ENCODE measurements around the gene KDM2B.
"Not testable (repeated sequence)": the region's sequence is repeated elsewhere in the genome, so short reads cannot be mapped to it uniquely, and the experiment has no call there.

The KDM2B gene

DNA sequence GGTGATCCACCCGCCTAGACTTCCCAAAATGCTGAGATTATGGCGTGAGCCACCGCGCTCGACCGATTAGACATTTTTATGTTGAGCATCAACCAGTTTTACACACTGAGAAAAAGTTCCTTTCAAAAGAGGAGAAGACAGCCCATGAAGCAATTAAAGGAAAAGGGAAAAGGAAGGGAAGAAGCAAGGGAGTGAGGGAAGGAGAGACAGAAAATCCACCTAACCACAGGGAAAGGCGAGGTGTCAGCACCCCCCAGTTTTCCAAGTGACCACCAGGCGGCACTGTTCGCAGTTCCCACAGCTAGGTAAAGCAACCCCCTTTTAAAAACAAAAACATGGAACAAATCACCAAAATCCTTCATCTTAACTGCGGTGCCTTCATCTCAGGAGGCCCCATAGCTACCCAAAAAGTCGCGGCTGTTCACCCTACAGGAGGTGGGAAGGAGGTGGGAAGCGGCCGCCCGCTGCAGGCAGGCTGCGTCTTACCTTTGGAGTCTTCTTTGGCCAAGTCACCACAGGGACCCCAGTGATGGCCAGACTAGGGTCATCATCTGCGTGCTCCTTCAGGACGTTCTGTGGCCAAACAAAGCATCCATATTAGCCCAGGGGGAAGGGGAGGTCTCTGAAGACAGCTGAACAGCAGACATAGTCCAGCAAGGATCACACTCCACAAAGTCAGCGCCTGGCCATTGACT lies 86.6 kb downstream of the KDM2B start:
- TF ChIP-seq, protein P1, sequence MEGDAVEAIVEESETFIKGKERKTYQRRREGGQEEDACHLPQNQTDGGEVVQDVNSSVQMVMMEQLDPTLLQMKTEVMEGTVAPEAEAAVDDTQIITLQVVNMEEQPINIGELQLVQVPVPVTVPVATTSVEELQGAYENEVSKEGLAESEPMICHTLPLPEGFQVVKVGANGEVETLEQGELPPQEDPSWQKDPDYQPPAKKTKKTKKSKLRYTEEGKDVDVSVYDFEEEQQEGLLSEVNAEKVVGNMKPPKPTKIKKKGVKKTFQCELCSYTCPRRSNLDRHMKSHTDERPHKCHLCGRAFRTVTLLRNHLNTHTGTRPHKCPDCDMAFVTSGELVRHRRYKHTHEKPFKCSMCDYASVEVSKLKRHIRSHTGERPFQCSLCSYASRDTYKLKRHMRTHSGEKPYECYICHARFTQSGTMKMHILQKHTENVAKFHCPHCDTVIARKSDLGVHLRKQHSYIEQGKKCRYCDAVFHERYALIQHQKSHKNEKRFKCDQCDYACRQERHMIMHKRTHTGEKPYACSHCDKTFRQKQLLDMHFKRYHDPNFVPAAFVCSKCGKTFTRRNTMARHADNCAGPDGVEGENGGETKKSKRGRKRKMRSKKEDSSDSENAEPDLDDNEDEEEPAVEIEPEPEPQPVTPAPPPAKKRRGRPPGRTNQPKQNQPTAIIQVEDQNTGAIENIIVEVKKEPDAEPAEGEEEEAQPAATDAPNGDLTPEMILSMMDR (IDR thresholded peaks at IDR 0.05; ENCODE audit: low read depth, low read length, missing control alignments): peak; percentile 95
- H3K4me3 ChIP-seq (replicated peaks; ENCODE audit: low read depth, low read length): no peak overlapping the region
- peak; percentile 10 for DNase-seq (ENCODE audit: extremely low read depth, low read depth)

DNA sequence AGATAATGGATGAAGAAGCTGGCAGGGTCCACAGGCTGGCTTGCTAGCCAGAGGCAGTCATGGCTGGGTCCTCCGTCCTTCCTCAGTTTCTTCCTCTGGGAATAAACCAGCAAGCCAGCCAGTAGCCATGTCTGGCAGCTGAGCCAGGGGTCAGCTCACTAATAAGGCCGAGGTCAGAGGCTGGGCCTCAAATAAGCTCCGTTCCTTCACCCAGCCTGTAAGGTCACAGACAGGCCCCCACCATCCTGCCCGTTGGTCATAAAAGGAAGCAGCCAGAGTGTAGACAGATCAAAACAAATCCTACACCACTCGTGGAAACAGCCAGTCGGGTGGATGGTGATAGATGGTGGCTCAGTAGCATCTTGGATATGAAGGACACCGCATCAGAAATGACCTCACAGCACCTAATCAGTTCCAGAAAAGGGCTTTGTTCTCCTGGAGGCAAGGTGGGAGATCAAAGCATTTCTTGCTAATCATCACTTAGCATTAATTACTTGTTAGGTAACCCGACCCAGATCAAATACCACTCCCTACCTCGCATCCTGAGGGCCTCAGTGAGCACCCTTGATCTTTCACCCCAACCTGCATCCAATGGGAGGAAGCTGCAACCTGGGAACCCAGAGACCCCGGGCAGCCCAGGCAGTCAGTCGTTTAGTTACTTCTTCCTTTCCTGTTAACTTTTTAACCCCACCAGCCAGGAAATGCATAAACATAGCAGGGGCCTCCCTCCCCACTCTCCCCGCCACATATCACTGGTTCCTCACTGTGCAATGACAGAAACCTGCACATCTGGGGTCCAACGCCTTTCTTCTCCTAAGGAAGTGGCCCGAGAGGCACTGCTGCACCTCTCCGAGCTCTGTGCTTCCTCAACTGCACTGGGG lies 90.2 kb downstream of the KDM2B start:
- H3K4me3 ChIP-seq (replicated peaks; ENCODE audit: low read depth, low read length): no peak overlapping the region
- TF ChIP-seq, protein P1 (IDR thresholded peaks at IDR 0.05; ENCODE audit: low read depth, low read length, missing control alignments): no peak
- DNase-seq (ENCODE audit: extremely low read depth, low read depth): no peak

DNA sequence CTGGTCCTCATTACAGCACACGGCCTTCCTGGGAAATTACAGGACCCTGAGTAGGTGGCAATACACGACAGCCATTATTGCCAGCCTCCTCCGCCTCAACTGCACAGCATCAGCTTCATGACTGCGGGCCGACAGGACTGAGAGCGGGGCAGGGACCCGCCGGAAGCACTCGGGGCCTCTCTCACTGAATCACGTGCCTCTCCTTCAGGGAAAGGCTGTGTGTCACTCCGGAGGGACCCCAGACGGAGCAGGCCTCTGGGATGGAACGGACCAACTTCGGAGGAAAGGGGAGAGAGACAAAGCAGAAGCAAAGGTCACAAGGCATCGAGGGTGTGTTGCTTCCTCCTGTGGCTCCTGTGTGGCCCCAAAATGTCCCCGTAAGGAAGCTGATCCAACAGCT lies 90.9 kb downstream of the KDM2B start:
- H3K4me3 ChIP-seq (replicated peaks; ENCODE audit: low read depth, low read length): no peak overlapping the region
- DNase-seq (ENCODE audit: extremely low read depth, low read depth): no peak
- TF ChIP-seq, protein P1 (IDR thresholded peaks at IDR 0.05; ENCODE audit: low read depth, low read length, missing control alignments): no peak

DNA sequence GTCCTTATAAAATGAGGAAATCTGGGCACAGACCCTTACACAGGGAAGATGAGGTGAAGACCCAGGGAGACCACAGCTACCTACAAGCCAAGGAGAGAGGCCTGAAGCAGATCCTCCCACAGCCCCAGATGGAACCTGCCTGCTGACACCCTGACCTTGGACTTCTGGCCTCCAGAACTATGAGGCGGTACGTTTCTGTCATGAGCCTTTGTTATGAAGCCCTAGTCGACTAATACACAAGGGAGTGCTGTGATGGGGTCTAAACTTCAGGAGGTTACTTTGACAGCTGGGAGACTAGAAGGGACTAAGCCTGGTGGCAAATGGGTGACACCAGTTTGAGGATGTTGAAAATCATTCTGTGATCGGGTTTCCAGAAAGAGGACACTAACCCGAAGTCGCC lies 95.9 kb downstream of the KDM2B start:
- TF ChIP-seq, protein P1 (IDR thresholded peaks at IDR 0.05; ENCODE audit: low read depth, low read length, missing control alignments): no peak
- no peak for DNase-seq (ENCODE audit: extremely low read depth, low read depth)
- no peak overlapping the region for H3K4me3 ChIP-seq (replicated peaks; ENCODE audit: low read depth, low read length)

DNA sequence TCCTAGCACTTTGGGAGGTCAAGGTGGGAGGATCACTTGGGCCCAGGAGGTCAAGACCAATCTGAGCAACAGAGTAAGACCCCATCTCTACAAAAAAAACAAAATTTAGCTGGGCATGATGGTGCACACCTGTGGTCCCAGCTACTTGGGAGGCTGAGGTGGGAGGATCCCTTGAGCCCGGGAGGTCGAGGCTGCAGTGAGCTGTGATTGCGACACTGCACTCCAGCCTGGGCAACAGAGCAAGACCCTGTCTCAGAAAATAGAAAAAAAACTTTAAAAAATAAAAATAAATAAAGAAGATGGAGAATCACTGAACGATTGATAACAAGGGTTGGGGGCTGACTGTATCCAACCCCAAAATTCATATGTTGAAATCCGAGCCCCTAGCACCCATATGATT lies 96.3 kb downstream of the KDM2B start:
- DNase-seq (ENCODE audit: extremely low read depth, low read depth); H3K4me3 ChIP-seq (replicated peaks; ENCODE audit: low read depth, low read length): not testable (repeated sequence)

DNA sequence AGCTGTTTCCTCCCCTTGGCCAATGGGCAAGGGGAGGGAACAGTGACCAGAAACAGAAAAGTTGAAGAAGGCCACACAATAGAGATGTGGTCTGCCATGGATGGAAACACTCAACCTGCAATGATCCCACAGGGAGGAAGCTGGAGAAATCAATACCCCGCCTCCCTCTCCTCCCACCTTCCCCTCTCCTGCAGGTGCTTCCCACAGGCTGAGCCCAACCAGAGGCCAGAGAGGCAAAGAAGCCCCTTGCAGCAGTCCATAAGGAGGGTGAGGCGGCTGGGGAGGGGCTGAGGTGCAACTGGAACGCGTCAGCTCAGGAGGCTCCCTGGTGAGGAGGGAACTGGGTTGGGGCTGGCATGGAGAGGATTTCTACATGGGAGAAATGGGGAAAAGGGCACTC lies 96.9 kb downstream of the KDM2B start:
- H3K4me3 ChIP-seq (replicated peaks; ENCODE audit: low read depth, low read length): no peak overlapping the region
- DNase-seq (ENCODE audit: extremely low read depth, low read depth): no peak
- TF ChIP-seq, protein P1 (IDR thresholded peaks at IDR 0.05; ENCODE audit: low read depth, low read length, missing control alignments): no peak

DNA sequence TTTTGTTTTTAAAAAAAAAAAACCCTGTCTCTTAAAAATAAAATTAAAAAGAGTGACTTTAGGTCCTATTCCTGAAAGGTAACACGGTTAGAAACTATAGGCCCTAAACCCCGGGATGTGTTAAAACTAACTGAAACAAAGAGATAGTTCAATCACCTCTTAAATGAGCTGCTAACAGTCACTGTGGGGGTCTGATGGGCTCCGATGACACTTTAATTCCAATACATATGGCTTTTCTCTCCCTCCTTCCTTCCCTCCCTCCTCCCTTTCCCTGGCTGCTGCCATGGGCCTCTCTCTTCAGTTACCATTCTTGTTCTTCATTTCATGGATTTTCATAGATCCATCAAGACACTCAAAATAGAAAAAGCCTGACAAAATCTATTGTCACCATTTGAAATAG lies 104.3 kb downstream of the KDM2B start:
- H3K4me3 ChIP-seq (replicated peaks; ENCODE audit: low read depth, low read length): no peak overlapping the region
- DNase-seq (ENCODE audit: extremely low read depth, low read depth): no peak
- TF ChIP-seq, protein P1 (IDR thresholded peaks at IDR 0.05; ENCODE audit: low read depth, low read length, missing control alignments): no peak
